ENCODE data around the gene DLG2.

The DLG2 gene

DNA sequence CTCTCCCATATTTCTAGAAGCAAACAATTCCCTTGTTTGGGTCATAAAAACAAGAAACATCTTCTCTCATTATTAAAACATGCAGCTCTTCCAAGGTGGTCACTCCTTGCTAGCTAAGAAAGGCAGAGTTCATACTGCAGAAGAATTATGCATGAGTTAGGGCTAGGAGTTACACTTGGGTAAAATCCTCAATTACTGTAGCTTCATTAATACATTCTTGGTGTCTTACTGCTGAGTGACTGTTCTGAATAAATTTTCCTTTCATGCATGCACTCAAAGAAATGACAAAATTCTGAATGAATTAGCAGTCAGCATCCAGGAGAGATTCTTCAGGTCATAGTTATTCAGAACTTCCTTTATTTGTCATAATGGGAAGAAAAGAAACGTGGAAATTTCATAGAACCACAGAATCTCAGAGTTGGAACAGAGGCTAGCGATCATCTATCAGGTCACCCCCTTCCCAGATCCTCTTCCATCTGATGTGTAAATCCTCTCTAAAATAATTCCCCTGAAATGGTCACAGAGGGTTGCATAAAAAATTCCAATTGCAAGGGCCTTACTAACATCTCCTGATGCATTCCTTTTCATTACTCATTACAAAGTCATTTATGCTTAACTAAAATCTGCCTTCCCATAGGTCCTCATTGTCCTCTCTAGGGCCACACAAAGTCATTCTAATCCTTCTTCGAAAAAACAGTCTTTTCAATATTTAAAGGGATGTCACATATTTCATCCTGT lies 771.5 kb downstream of the DLG2 start:
- Histone ChIP-seq H3K27ac (replicated peaks) (no peak overlapping the region), H3K27me3 (ENCODE audit: insufficient read depth, poor library complexity, severe bottlenecking) (no peaks in the 10 kb centered on the region), H3K4me3 (replicated peaks; ENCODE audit: insufficient read depth, low read length) (no peak overlapping the region)
- no peak for DNase-seq (ENCODE audit: low read depth in 1 of 2, low spot score in 1 of 2)
- no peak for TF ChIP-seq SPI1 (IDR thresholded peaks at IDR 0.05; ENCODE audit: borderline replicate concordance, low read depth)
- TF ChIP-seq POLR2AphosphoS5 (IDR thresholded peaks at IDR 0.05; ENCODE audit: low read depth) = no peak
- TF ChIP-seq, protein P1, sequence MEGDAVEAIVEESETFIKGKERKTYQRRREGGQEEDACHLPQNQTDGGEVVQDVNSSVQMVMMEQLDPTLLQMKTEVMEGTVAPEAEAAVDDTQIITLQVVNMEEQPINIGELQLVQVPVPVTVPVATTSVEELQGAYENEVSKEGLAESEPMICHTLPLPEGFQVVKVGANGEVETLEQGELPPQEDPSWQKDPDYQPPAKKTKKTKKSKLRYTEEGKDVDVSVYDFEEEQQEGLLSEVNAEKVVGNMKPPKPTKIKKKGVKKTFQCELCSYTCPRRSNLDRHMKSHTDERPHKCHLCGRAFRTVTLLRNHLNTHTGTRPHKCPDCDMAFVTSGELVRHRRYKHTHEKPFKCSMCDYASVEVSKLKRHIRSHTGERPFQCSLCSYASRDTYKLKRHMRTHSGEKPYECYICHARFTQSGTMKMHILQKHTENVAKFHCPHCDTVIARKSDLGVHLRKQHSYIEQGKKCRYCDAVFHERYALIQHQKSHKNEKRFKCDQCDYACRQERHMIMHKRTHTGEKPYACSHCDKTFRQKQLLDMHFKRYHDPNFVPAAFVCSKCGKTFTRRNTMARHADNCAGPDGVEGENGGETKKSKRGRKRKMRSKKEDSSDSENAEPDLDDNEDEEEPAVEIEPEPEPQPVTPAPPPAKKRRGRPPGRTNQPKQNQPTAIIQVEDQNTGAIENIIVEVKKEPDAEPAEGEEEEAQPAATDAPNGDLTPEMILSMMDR (IDR thresholded peaks at IDR 0.05; ENCODE audit: insufficient read depth, low read length) = no peak

DNA sequence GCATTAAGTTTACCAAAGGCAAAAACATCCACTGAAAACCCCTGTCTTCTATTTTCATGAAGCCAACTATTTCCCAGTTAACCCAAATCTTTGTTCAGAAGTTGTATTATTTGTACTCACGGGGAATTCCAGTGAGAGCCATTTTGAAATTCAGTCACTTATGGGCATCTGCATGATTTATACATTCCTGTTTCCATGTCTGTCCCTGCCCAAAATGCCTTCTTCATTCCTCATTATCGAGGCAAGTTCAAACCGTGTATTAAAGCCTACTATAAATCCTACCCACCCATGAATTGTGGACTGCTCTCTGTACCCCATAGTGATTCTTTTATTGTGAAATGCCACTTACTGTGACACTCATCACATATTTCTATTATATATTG lies 772.7 kb downstream of the DLG2 start:
- TF ChIP-seq GABPA (IDR thresholded peaks at IDR 0.05; ENCODE audit: low read depth) = no peak
- TF ChIP-seq POLR2AphosphoS5 (IDR thresholded peaks at IDR 0.05; ENCODE audit: low read depth) = no peak
- TF ChIP-seq, protein P1 (IDR thresholded peaks at IDR 0.05; ENCODE audit: insufficient read depth, low read length) = no peak
- TF ChIP-seq, protein P2, sequence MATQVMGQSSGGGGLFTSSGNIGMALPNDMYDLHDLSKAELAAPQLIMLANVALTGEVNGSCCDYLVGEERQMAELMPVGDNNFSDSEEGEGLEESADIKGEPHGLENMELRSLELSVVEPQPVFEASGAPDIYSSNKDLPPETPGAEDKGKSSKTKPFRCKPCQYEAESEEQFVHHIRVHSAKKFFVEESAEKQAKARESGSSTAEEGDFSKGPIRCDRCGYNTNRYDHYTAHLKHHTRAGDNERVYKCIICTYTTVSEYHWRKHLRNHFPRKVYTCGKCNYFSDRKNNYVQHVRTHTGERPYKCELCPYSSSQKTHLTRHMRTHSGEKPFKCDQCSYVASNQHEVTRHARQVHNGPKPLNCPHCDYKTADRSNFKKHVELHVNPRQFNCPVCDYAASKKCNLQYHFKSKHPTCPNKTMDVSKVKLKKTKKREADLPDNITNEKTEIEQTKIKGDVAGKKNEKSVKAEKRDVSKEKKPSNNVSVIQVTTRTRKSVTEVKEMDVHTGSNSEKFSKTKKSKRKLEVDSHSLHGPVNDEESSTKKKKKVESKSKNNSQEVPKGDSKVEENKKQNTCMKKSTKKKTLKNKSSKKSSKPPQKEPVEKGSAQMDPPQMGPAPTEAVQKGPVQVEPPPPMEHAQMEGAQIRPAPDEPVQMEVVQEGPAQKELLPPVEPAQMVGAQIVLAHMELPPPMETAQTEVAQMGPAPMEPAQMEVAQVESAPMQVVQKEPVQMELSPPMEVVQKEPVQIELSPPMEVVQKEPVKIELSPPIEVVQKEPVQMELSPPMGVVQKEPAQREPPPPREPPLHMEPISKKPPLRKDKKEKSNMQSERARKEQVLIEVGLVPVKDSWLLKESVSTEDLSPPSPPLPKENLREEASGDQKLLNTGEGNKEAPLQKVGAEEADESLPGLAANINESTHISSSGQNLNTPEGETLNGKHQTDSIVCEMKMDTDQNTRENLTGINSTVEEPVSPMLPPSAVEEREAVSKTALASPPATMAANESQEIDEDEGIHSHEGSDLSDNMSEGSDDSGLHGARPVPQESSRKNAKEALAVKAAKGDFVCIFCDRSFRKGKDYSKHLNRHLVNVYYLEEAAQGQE (IDR thresholded peaks at IDR 0.05; ENCODE audit: insufficient replicate concordance, low read depth) = no peak
- TF ChIP-seq SPI1 (IDR thresholded peaks at IDR 0.05; ENCODE audit: borderline replicate concordance, low read depth) = no peak
- no peak for DNase-seq (ENCODE audit: low read depth in 1 of 2, low spot score in 1 of 2)
- H3K27ac ChIP-seq (replicated peaks) = no peak overlapping the region

DNA sequence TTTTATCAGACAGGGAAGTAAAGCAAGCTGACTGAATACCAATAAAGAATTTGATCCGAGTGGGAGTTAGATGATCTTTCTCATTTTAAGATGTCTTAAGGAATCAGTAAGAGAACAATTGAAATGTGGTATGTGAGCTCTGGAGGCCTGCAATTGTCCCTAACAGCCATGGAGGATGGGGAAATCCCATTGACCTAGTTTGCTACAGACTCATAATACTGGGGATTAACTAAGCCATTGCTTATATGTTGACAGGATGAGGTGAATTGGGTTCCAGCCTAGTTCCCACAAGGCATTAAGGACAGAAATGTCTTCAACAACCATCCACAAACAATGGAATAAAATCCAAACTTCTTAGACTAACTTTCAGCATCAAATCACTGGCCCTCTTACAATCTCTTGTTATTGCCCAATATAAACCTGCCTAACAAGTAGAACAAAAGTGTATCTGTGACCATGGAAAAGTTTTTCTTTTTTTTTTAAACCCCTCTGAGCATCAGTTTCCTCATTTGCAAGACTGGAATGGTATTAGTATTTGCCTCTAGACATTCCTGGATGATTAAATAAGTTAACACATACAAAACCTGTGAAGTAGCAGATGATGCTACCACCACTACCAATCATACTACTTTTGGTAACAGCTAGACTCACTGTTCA lies 773.2 kb downstream of the DLG2 start:
- no peak overlapping the region for H3K27ac ChIP-seq (replicated peaks)
- no peak for DNase-seq (ENCODE audit: low read depth in 1 of 2, low spot score in 1 of 2)
- H3K27me3 ChIP-seq (ENCODE audit: insufficient read depth, poor library complexity, severe bottlenecking) = no peaks in the 10 kb centered on the region
- no peak overlapping the region for H3K4me3 ChIP-seq (replicated peaks; ENCODE audit: insufficient read depth, low read length)
- TF ChIP-seq GABPA (IDR thresholded peaks at IDR 0.05; ENCODE audit: low read depth) (no peak), SPI1 (IDR thresholded peaks at IDR 0.05; ENCODE audit: borderline replicate concordance, low read depth) (no peak), POLR2AphosphoS5 (IDR thresholded peaks at IDR 0.05; ENCODE audit: low read depth) (no peak)
- TF ChIP-seq, protein P1 (IDR thresholded peaks at IDR 0.05; ENCODE audit: insufficient read depth, low read length) = no peak
- TF ChIP-seq, protein P2 (IDR thresholded peaks at IDR 0.05; ENCODE audit: insufficient replicate concordance, low read depth) = no peak

More for the DNA sequence above, 772.7 kb downstream of the DLG2 start:
- Histone ChIP-seq H3K27me3 (ENCODE audit: insufficient read depth, poor library complexity, severe bottlenecking) (no peaks in the 10 kb centered on the region), H3K4me3 (replicated peaks; ENCODE audit: insufficient read depth, low read length) (no peak overlapping the region)
